SK-N-SH treated with all-trans-retinoic acid at 6 μM for 48 hours (cell line): ENCODE measurements around the gene ADORA2A.

ENCODE experiments used
- ARNTL ChIP-seq: fragments of 450-650 bp; formaldehyde crosslinking; IDR thresholded peaks from 2 replicates; pipeline ENCODE4 v1.5.0; 2020; ENCODE audit warnings: low read depth, mild to moderate bottlenecking, moderate library complexity, borderline replicate concordance
- BACH2 ChIP-seq: fragments of 250-450 bp; sonication (Bioruptor Pico); IDR thresholded peaks from 2 replicates; pipeline ENCODE4 v1.9.0; 2021; ENCODE audit warnings: mild to moderate bottlenecking, borderline replicate concordance
- CSDC2 ChIP-seq: fragments of 250-450 bp; sonication (Bioruptor Pico); IDR thresholded peaks from 2 replicates; pipeline ENCODE4 v1.5.0; 2020; ENCODE audit warnings: mild to moderate bottlenecking, moderate library complexity
- ESRRG ChIP-seq: fragments of 250-450 bp; sonication (Bioruptor Pico); IDR thresholded peaks from 2 replicates; pipeline ENCODE4 v1.6.1; 2021; ENCODE audit warnings: mild to moderate bottlenecking
- GLIS3 ChIP-seq: fragments of 250-450 bp; sonication (Bioruptor Pico); IDR thresholded peaks from 2 replicates; pipeline ENCODE4 v1.5.0; 2020; ENCODE audit warnings: mild to moderate bottlenecking, moderate library complexity
- PATZ1 ChIP-seq: fragments of 250-450 bp; sonication (Bioruptor Pico); IDR thresholded peaks from 2 replicates; pipeline ENCODE4 v1.8.0; 2020; ENCODE audit warnings: mild to moderate bottlenecking, moderate library complexity, borderline replicate concordance
- RARB ChIP-seq: fragments of 250-450 bp; sonication (Bioruptor Pico); IDR thresholded peaks from 2 replicates; pipeline ENCODE4 v1.8.0; 2021; ENCODE audit warnings: mild to moderate bottlenecking, moderate library complexity
- ZFP3 ChIP-seq: fragments of 250-450 bp; sonication (Bioruptor Pico); IDR thresholded peaks from 2 replicates; pipeline ENCODE4 v1.5.0; 2020; ENCODE audit warnings: mild to moderate bottlenecking, moderate library complexity
- ZFP30 ChIP-seq: fragments of 450-650 bp; formaldehyde crosslinking; IDR thresholded peaks from 2 replicates; pipeline ENCODE4 v1.5.0; 2022; ENCODE audit warnings: mild to moderate bottlenecking, moderate library complexity

- TF ChIP-seq RARB (CRISPR knock-in tag) (no peak), ZFP30 (CRISPR knock-in tag) (no peak), ARNTL (CRISPR knock-in tag) (no peak), PATZ1 (CRISPR knock-in tag) (no peak), GLIS3 (no peak), ESRRG (CRISPR knock-in tag) (no peak), CSDC2 (CRISPR knock-in tag) (no peak), BACH2 (CRISPR knock-in tag) (no peak), ZFP3 (CRISPR knock-in tag) (no peak)
These were observed 12.9 kb downstream of the ADORA2A start for GRCh38 chr22:24440270-24440717.
